Measurements from ENCODE around the gene RPS19.
"Not testable (repeated sequence)": the region's sequence is repeated elsewhere in the genome, so short reads cannot be mapped to it uniquely, and the experiment has no call there.

Gene RPS19

GRCh38 chr19:41901707-41902360, 41.8 kb downstream of the RPS19 start:
- no peak for DNase-seq (ENCODE audit: low read depth in 3 of 3)

- DNase-seq (ENCODE audit: low read depth in 3 of 3): no peak
These were observed 42.5 kb downstream of the RPS19 start for GRCh38 chr19:41902594-41902993.

GRCh38 chr19:41903193-41903953, 43.3 kb downstream of the RPS19 start:
- no peak for DNase-seq (ENCODE audit: low read depth in 3 of 3)

GRCh38 chr19:41904118-41904870, 44.2 kb downstream of the RPS19 start:
- DNase-seq (ENCODE audit: low read depth in 3 of 3): no peak

- DNase-seq (ENCODE audit: low read depth in 3 of 3): no peak
These were observed 45.4 kb downstream of the RPS19 start for GRCh38 chr19:41905273-41906002.

GRCh38 chr19:41906271-41906670, 46.2 kb downstream of the RPS19 start:
- DNase-seq (ENCODE audit: low read depth in 3 of 3): no peak

GRCh38 chr19:41906916-41907680, 47.0 kb downstream of the RPS19 start:
- DNase-seq (ENCODE audit: low read depth in 3 of 3): no peak

GRCh38 chr19:41907994-41908615, 48.0 kb downstream of the RPS19 start:
- DNase-seq (ENCODE audit: low read depth in 3 of 3): no peak

- no peak for DNase-seq (ENCODE audit: low read depth in 3 of 3)
These were observed 48.8 kb downstream of the RPS19 start for GRCh38 chr19:41908724-41909464.

GRCh38 chr19:41909706-41910105, 49.7 kb downstream of the RPS19 start:
- DNase-seq (ENCODE audit: low read depth in 3 of 3): no peak

- DNase-seq (ENCODE audit: low read depth in 3 of 3): no peak
These were observed 50.4 kb downstream of the RPS19 start for GRCh38 chr19:41910240-41910991.

- no peak for DNase-seq (ENCODE audit: low read depth in 3 of 3)
These were observed 51.2 kb downstream of the RPS19 start for GRCh38 chr19:41910992-41911888.

- DNase-seq (ENCODE audit: low read depth in 3 of 3): no peak
These were observed 52.1 kb downstream of the RPS19 start for GRCh38 chr19:41911889-41912731.

- DNase-seq (ENCODE audit: low read depth in 3 of 3): no peak
These were observed 53.0 kb downstream of the RPS19 start for GRCh38 chr19:41912899-41913537.

GRCh38 chr19:41913538-41914423, 53.7 kb downstream of the RPS19 start:
- DNase-seq (ENCODE audit: low read depth in 3 of 3): no peak

- not testable (repeated sequence) for DNase-seq (ENCODE audit: low read depth in 3 of 3)
These were observed 54.4 kb downstream of the RPS19 start for GRCh38 chr19:41914424-41914834.

Data from stimulated activated CD4-positive, alpha-beta T cell treated with anti-CD3 and anti-CD28 coated beads, TNF-alpha, amount 100 ng/mL, for 4 hours (primary cell).